Measurements from ENCODE around the gene BPIFB3. TPM values are rescaled to one million over a fixed set of nuclear protein-coding genes. Genes with fewer than 3 reads are reported as not detected.

BPIFB3 gene
- total and polyA plus RNA-seq, 2 of the 13 experiments (the other 11 are each of a cell fraction or from before 2014, with no cell fraction given): 0.09 TPM; not detected in 1

GRCh38 chr20:33042430-33042829, 11.3 kb upstream of the BPIFB3 start:
- in situ Hi-C loops (cut with HindIII; ENCODE audit: extremely low pct_ligation_motif_present, low pct_unique_long_range_greater_than_20kb): no loop called here
- TF ChIP-seq TP53 (CRISPR knock-in tag; conservative IDR thresholded peaks at IDR 0.05) (0 out of 2 replicates have a peak, but pooled peaks have one; percentile 27), ZNF816 (CRISPR knock-in tag; IDR thresholded peaks at IDR 0.05; ENCODE audit: borderline replicate concordance) (no peak), NR2F6 (IDR thresholded peaks at IDR 0.05) (peak; percentile 38; the same call in 1 of the 2 replicates), NR2F6 (CRISPR knock-in tag; IDR thresholded peaks at IDR 0.05) (peak; percentile 44; the same call in 1 of the 2 replicates), RARA (CRISPR knock-in tag; IDR thresholded peaks at IDR 0.05) (peak; percentile 69), CCDC6 (CRISPR knock-in tag; IDR thresholded peaks at IDR 0.05) (0 out of 2 replicates have a peak, but pooled peaks have one; percentile 34), EP300 (IDR thresholded peaks at IDR 0.05; ENCODE audit: low read depth in 2 of 2, low read length in 2 of 2) (0 out of 4 replicates have a peak, but pooled peaks of 1 of the 2 experiments have one; percentile 5), EP300 (CRISPR knock-in tag; IDR thresholded peaks at IDR 0.05; ENCODE audit: borderline replicate concordance) (no peak), HNF4A (CRISPR knock-in tag; IDR thresholded peaks at IDR 0.05) (peak; percentile 58; the same call in 1 of the 2 replicates), ZNF614 (CRISPR knock-in tag; IDR thresholded peaks at IDR 0.05; ENCODE audit: borderline replicate concordance) (peak; percentile 53; the same call in 1 of the 2 replicates), SKI (IDR thresholded peaks at IDR 0.05; ENCODE audit: partially characterized antibody) (no peak), NFYB (CRISPR knock-in tag; IDR thresholded peaks at IDR 0.05) (no peak)
- TF ChIP-seq, protein P1, sequence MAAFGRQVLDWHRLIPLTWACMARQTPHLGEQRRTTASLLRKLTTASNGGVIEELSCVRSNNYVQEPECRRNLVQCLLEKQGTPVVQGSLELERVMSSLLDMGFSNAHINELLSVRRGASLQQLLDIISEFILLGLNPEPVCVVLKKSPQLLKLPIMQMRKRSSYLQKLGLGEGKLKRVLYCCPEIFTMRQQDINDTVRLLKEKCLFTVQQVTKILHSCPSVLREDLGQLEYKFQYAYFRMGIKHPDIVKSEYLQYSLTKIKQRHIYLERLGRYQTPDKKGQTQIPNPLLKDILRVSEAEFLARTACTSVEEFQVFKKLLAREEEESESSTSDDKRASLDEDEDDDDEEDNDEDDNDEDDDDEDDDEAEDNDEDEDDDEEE (CRISPR knock-in tag; IDR thresholded peaks at IDR 0.05): 0 out of 2 replicates have a peak, but pooled peaks have one; percentile 35
- TF ChIP-seq, protein P2, sequence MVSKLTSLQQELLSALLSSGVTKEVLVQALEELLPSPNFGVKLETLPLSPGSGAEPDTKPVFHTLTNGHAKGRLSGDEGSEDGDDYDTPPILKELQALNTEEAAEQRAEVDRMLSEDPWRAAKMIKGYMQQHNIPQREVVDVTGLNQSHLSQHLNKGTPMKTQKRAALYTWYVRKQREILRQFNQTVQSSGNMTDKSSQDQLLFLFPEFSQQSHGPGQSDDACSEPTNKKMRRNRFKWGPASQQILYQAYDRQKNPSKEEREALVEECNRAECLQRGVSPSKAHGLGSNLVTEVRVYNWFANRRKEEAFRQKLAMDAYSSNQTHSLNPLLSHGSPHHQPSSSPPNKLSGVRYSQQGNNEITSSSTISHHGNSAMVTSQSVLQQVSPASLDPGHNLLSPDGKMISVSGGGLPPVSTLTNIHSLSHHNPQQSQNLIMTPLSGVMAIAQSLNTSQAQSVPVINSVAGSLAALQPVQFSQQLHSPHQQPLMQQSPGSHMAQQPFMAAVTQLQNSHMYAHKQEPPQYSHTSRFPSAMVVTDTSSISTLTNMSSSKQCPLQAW (CRISPR knock-in tag; IDR thresholded peaks at IDR 0.05): 0 out of 2 replicates have a peak, but pooled peaks have one; percentile 14
- H4K20me1 ChIP-seq (ENCODE audit: insufficient read depth, low read length): no peaks in the 10 kb centered on the region
- H2AFZ ChIP-seq (ENCODE audit: low read length): no peak overlapping the region
- DNase-seq (ENCODE audit: low spot score): no peak
- ChIA-PET CTCF (ENCODE audit: low intra/inter-chr PET ratio, low total read pairs) (no interaction called here), POLR2A (interaction anchor here (0.7 to 3.3 kb wide), 3 partner anchors 11 to 223 kb away, joined by 4 to 16 read pairs (median 6); partner anchors contain the start of genes BPIFB2, BPIFB6 and MAPRE1)
- H3K4me3 ChIP-seq (replicated peaks in 1 of 3; ENCODE audit: insufficient read depth in 1 of 3, low read depth in 2 of 3, low read length in 3 of 3): no peak overlapping the region
- no peak for FAIRE-seq
- no peaks in the 10 kb centered on the region for H3K36me3 ChIP-seq (replicated peaks in 1 of 2; ENCODE audit: control insufficient read depth in 1 of 2, insufficient read depth in 2 of 2, low read length in 2 of 2)
- H3K27ac ChIP-seq (ENCODE audit: extremely low read length, insufficient read depth, low read length): no peak overlapping the region
- no peak overlapping the region for H3K9ac ChIP-seq (ENCODE audit: insufficient read depth, low read depth, low read length)
- BruUV-seq (replicated peaks): no TSS peak
- peak; percentile 32 for ATAC-seq
- intact Hi-C loops (cut with micrococcal nuclease; ENCODE audit: unreplicated experiment): loop anchor here (5.0 kb wide), 1 partner anchor 35 kb away; the partner anchor contains the start of gene BPIFB2
- H3K79me2 ChIP-seq (ENCODE audit: insufficient read depth, low read length): no peaks in the 10 kb centered on the region
- peaks cover 34% of the 10 kb centered on the region for H3K4me1 ChIP-seq (ENCODE audit: insufficient read depth, low read length)
- 61% methylated on average over 3 of the region's 3 CpGs for WGBS (ENCODE audit: low lambda C conversion rate)
- H3K4me2 ChIP-seq (ENCODE audit: low read depth, low read length): peak overlapping the region; percentile 6
- H3K27me3 ChIP-seq (ENCODE audit: control insufficient read depth in 1 of 2, insufficient read depth in 2 of 2, low read length in 2 of 2): no peaks in the 10 kb centered on the region; a peak in 1 of 5 replicates
- H3K9me3 ChIP-seq (ENCODE audit: low read length): peaks cover 10% of the 10 kb centered on the region; the same call in 1 of the 2 replicates
